GM19023 (cell line): ENCODE data around the gene RBBP8NL.

Experiments used
- ATAC-seq: cut with Tn5 transposase; IDR thresholded peaks from one replicate; pipeline ENCODE4 v1.9.1; 2021; ENCODE audit warnings: mild to moderate bottlenecking, moderate library complexity; ENCODE audit not compliant: unreplicated experiment

Gene RBBP8NL

DNA sequence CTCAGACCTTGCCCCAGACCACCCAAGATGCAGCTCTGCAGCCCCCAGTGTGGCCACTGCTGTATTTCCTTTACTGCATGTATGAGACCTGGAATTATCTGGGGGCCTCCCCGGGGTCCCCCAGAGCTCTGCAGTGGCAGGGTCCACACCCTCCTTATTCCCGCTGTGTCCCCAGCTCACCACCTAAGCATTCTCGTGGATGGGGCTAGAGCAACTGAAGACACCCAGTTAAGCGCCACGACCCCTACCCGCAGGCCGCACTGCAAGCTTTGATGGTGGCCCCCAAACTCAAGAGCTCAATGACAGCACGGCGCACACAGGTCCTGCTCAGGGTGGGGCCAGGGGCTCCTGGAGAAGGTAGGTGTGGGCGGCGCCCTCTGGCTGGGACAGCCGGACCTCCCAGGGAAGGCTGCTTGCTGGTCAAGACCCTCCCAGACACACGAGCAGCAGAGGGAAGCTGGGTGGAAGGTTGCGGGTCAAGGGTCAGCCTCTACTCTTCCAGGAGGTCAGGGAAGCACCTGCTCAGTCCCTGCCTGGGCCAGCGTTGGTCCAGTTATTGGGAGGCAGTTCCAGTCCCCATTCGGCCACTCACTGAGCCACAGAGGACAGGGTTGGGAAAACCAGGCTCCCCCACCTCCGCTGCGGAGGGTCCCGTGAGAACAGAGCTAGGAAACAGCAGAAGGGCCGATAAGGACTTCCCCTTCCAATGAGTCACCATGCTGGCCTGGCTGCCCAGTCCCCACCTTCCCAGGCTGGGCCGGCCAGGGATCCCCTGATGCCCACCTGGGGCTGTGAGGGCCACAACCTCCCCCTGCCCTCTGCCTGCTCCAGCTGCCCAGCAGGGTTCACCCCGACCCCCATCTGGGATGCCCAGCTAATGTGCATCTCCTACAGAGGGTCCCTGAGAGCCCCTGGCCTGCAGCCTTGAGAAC is 63.2 kb downstream of the RBBP8NL start:
- ATAC-seq: no peak

DNA sequence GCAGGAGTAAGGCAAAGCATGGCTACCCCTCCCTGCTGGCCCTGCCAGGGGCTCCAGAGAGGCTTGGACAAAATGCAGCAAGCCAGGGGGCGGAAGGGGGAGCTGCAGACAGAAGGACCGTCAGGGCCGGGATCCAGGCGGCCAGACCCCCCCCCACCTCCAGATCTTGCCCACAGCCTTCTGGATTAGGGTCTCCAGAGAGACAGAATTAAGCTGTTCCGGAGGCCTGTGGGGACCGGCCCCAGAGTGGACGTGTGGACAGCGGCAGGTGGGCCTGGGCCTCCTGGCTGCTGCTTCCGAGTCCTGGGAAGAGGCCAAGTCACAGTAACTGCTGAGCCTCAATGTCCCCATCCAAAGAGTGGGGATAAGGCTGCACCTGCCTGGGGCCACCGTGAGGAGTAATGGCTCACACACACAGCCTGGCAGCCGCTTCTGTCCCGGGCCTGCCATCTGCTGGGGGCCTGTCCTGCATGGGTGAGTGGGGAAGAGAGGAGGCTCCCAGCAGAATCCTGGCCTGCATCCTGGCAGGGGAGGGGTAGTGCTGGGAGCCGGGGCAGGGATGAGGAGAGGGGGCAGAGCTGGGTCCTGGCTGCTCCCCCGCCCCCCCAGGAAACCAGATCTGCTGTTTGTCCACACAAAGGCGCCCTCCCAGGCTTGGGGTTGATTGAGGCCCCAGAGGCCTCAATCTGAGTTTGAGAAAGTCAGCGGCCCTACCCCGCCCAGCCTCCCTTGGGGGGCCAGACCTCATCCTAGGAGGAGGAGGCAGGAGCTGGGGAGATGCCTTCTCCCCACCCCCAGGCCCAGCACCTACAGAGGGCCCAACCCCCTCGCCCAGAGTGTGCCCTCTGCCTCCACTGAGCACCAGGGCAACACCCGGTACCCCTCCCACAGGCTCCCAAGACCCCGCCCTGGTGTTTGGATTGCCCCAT is 64.1 kb downstream of the RBBP8NL start:
- ATAC-seq: no peak

DNA sequence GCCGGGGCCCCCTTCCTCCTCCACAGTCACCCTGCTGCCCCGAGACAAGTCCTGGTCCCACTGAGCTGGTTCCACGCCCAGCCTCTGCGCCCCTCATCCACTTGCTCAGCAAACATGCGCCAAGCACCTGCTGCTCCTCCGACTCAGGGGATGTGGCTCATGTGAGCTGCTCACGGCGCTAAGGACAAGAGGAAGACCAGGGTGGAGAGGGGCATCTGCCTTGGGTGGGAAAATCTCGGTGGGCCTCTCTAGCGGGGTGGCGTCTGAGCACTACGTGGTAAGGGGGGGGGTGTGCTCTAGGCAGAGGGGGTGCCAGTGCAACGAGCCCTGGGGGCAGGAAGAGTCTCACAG is 64.8 kb downstream of the RBBP8NL start:
- no peak for ATAC-seq

DNA sequence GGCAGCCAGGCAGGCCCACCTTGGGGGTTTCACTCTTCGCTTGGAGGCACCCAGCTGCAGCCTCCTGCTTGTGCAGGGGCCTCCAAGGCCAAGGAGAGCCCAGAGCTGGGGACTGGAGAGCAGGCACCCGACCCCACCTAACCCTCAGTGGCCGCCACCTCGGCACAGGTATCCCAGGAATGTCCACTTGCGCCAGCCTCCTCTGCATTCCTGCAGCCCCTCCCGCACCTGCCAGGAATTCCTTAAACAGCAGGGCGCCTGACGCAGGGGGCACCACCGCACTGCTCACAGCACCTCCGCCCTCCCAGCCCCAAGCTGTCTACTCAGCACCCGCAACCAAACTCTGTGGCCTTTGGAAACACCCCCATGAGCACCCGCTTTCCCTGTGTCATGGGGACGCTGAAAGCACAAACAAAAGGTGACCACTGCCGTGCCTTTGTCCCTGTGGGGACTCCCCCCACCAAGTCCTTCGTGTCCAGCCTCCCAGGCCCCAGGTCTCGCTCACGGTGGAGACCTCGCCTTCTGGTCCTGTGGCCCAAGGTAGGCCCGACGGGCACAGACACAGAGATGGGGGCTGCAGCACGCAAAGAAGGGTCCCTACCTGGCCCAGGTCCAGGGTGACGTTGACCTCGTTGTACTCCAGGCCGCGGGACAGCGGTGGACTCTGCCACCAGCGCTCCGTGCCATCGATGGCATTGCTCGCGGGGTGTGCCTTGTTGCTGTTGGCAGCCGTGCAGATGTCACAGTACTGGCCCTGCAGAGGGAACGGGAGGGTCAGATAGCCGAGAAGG is 65.3 kb downstream of the RBBP8NL start:
- no peak for ATAC-seq

DNA sequence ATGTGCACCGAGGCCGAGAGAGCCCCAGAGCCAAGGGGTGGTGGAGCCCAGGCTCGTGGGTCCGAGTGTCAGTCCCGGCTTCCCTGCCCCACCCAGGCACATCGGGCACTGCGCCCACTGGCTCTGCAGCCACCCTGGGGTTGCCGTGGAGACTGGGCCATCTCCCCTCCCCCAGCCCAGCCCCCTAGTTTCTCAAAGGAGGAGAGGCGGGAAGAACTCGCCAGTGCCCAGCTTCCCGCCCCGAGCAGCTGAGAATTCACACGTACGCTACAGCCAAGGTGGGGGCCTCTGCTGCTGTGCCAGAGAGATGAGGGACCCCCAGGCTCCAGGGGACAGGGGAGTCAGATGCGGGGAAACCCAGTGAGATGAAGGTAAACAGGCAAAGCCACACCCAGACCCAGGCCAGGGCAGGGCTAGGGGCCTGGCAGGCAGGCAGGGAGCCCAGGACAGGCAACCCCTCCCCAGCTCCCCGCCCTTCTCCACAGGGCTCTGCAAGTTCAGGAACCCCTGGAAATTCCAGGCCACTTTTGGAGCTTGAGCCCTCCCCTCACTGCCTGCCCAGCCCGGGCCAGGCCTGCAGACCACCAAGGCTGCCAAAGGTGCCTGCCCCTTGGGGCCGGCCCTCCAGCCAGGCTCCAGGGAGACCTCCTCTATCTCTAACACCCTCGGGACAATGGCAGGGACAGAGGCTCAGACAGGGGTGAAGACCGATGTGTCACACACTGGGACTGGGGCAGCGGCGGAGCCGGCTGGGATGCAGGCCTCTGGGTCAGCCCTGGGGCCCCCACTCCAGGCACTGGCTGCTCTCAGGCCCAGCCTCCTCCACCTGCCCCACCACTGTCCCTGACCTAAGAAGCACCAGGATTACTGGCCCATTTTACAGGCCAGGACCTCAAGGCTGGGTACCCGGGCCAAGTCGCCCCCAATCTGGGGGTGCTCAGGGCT is 66.2 kb downstream of the RBBP8NL start:
- no peak for ATAC-seq
